NCI-H748 (cell line): ENCODE data around the gene UGGT2.
"Not testable (repeated sequence)": the region's sequence is repeated elsewhere in the genome, so short reads cannot be mapped to it uniquely, and the experiment has no call there.

Source experiments
- DNase-seq: peaks from one replicate; lab custom pipeline; 2025; ENCODE audit not compliant: unreplicated experiment; lab: John Stamatoyannopoulos, UW

UGGT2 gene

DNA sequence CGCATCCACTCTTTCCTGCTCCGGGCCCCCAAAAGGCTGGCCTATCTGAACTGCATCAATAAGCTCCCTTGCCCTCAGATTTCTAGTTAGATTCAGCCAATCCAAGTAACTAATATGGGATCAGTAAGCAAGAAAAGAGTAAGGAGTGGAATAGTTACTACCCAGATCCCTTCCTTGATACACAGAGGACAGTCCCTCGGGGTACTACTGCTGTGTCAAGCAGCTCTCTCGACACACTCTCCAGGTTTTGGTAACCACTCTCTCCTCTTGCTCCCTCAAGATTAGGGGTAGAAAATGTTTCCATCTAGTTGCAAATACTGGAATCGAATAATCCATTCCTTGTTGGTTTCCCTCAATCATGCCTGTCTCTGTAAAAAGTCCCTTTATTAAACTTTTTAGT, 65.4 kb downstream of the UGGT2 start:
- no peak for DNase-seq

DNA sequence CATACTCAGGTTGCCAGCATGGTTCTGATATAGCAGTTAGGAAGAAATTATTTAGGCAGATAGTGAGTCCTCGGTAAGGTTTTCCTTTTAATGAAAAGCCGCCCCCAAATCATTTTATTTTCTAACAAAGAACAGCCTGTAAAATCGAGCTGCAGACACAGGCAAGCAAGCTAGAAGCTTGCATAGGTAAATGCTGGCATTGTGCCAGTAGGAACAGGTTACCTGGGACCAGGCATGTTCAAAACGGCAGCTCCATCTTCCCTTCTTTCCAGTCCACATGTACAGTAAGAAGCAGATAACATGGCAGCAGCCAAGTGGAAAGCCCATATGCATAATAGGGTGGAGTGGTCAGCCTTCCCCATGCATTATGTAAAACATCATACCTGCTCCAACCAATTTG, 71.1 kb downstream of the UGGT2 start:
- DNase-seq, result peak; percentile 21

GRCh38 chr13:95972651-95973050, 80.5 kb downstream of the UGGT2 start:
- DNase-seq, result not testable (repeated sequence)

DNA sequence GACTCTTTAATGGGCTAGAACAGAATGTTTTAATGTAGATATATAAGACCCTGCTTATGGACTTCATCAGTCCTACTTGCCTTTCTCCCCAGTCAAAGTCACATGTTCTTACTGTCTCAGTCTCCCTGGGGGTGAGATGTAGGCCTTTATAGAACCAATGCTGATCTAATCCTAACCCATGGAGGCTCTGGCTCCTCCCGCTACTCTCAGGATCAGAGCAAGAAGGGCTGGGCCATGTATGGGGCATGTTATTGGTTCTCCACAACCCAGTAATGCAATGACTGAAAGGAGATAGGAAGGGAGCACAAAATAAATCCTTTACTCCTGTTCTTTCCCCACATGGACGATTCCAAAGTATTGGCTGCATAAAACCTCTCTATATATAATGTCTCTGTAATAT, 82.3 kb downstream of the UGGT2 start:
- DNase-seq, result no peak

DNA sequence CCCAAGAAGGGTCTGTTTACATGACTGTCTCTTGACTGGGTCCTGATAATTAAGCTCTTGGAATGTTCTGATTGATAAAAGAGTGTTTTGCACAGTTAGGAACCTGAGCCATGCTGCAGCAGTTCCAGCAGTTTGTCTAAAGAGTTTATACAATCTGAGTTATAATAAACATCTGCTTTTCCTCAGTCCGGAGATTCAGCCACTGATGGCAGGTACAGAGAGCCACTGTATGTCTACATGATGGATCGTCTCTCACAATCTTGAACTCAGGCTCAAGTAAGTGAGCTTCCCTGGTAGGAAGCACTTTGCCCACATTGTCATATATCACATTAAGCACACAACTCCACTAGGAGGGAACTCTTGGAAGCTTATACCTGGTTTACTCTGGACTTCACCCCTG, 84.3 kb downstream of the UGGT2 start:
- DNase-seq, result no peak

DNA sequence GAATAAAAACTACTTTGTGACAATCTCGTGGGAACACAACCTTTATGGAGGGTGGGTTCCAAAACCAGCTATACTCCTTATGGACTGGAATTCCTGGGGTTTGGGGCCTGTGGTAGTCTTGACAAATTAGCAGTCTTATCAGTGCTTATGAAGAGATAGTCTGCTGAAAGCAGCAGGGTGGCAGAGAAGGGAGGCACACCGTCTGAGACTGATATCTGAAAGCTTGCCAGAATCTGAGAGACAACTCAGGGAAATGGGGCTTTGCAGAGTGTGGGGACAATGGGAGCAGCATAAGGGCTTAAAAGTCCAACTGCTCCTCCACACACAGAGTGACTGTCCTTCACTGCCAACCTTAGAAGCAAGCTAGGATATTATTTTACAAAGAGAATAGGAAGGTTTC, 95.9 kb downstream of the UGGT2 start:
- DNase-seq, result no peak

DNA sequence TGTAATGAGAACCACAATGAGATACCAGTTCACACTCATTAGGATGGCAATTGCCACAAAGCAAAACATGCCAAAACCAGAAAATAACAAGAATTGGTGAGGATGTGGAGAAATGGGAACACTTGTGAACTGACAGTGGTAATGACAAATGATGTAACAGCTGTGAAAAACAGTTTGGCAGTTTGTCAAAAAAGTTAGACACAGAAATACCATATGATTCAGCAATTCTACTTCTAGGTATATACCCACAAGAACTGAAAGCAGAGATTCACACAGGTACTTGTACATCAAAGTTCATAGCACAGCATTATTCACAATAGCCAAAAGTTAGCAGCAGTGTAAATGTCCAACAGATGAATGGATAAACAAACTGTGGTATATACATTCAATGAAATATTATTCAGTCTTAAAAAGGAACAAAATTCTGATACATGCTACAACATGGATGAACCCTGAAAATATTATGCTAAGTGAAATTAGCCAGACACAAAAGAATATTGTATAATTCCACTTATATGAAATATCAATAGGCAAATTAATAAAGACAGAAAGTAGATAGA, 96.5 kb downstream of the UGGT2 start:
- no peak for DNase-seq

- DNase-seq, result no peak
These were observed 97.5 kb downstream of the UGGT2 start for GRCh38 chr13:95955719-95956118.

- no peak for DNase-seq
These were observed 97.9 kb downstream of the UGGT2 start for GRCh38 chr13:95955255-95955654.

DNA sequence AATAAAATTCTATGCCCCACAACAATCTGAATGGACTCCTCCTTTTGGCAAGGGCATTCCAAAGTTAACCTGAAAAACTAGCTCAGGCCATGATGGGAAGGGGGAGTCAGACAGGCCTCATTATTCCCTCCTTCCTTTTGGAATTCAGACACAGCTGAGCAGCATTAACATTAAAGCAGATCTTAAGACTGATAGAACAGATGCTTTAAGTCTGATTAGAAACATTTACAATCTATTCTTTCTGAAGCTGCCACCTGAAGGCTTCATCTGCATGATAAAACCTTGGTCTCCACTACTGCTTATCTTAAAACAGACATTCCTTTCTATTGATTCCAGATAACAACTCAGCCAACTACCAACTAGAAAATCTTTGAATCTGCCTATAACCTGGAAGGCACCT, 98.9 kb downstream of the UGGT2 start:
- no peak for DNase-seq

- no peak for DNase-seq
These were observed 103.1 kb downstream of the UGGT2 start for GRCh38 chr13:95950103-95950502.

GRCh38 chr13:95948656-95949055, 104.5 kb downstream of the UGGT2 start:
- DNase-seq, result no peak

DNA sequence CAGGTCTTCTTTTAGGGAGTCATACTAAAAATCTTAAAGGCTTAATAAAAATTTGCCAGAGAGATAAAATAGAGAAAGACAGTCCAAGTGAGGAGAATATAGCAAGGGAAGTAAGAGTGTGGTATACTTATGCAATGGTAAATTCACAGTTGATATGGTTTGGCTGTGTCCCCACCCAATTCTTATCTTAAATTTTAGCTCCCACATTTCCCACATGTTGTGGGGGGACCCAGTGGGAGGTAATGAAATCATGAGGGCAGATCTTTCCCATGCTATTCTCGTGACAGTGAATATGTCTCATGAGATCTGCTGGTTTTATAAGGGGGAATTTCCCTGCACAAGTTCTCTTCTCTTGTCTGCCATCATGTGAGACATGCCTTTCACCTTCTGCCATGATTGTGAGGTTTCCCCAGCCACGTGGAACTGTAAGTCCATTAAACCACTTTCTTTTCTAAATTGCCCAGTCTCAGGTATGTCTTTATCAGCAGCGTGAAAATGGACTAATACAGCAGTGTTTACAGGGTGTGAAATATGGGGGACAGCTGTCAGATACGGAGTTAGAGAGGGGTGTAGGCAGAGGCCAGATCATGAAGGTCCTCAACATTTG, 115.4 kb downstream of the UGGT2 start:
- no peak for DNase-seq

GRCh38 chr13:95931300-95932025, 121.7 kb downstream of the UGGT2 start:
- no peak for DNase-seq

DNA sequence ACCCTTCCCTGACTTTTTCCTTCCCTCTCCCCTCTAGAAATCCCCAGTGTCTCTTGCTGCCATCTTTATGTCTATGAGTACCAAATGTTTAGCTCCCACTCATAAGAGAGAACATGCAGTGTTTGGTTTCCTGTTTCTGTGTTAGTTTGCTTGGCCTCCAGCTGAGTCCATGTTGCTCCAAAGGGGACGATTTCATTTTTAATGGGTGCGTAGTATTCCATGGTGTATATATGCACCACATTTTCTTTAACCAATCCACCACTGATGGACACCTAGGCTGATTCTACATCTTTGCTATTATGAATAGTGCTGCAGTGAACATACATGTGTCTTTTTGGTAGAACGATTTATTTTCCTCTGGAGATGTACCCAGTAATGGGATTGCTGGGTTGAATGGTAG, 123.8 kb downstream of the UGGT2 start:
- no peak for DNase-seq

- DNase-seq, result not testable (repeated sequence)
These were observed 124.8 kb downstream of the UGGT2 start for GRCh38 chr13:95928367-95928906.

DNA sequence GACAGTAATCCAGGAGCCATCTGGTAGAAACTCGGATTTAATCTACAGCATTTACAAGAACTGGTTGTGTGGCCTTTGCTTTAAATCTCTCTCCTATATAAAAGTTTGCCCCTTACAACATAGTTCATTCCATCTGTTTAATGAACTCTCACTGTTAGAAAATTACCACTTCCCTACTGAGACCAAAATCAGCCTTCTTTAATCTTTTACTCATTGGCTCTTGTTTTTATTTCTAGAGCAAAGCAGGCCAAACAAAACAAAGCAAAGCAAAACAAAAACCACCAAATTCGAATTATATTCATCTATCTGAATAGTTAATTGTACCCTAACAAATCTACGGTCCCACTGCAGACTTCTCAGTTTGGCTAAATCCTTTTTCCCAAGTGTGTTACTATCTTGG, 127.0 kb downstream of the UGGT2 start:
- DNase-seq, result no peak

GRCh38 chr13:95924389-95924994, 128.7 kb downstream of the UGGT2 start:
- DNase-seq, result no peak

DNA sequence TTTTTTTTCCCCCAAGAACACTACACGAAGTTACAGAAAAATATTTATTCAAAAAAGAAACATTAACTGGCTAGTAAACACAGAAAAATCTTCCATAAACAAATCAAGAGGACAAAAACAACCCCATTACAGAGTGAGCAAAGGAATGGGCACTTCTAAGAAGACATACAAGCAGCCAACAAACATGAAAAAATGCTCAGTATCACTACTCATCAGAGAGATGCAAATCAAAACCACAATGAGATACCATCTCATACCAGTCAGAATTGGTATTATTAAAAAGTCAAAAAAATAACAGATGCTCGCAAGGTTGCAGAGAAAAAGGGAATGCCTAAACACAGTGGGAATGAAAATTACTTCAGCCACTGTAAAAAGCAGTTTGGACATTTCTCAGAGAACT, 131.7 kb downstream of the UGGT2 start:
- no peak for DNase-seq

GRCh38 chr13:95920485-95920884, 132.7 kb downstream of the UGGT2 start:
- DNase-seq, result no peak

- no peak for DNase-seq
These were observed 134.3 kb downstream of the UGGT2 start for GRCh38 chr13:95918860-95919259.

DNA sequence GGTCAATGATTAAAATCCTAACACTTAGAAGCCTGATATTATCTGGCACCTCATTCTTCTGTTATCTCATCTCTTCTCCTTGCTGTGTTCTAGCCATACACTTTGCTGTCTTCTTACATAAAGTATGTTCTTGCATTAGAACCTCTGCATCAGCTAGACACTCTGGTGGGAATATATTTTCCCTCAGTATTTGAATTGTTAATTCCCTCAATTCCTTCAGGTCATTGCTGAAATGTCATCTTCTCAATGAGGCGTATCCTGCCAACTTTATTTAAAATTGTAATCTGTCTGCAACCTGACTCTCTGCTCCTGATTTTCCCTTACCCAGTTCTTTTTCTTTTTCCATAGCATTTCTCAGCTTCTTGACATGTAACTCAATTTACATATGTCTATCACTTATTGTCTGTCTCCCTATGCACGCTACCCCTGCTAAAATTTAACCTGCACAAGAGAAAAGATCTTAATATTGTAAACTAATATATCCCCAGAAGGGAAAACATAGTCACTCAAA, 138.2 kb downstream of the UGGT2 start:
- DNase-seq, result no peak
